22Rv1 (cell line): ENCODE results near the gene HNRNPU.

Experiments used
- H3K27ac ChIP-seq: fragments of 450-650 bp; 2 replicates; pipeline ENCODE4 v1.5.1; 2017
- ZFX ChIP-seq: fragments of 450-650 bp; IDR thresholded peaks from 2 replicates; pipeline ENCODE4 v1.6.1; 2017; ENCODE audit warnings: antibody characterized with exemption, borderline replicate concordance
- TF ChIP-seq, protein P1 (sequence below): fragments of 450-650 bp; IDR thresholded peaks from 2 replicates; pipeline ENCODE4 v1.5.1; 2017; ENCODE audit warnings: mild to moderate bottlenecking

Gene HNRNPU

DNA sequence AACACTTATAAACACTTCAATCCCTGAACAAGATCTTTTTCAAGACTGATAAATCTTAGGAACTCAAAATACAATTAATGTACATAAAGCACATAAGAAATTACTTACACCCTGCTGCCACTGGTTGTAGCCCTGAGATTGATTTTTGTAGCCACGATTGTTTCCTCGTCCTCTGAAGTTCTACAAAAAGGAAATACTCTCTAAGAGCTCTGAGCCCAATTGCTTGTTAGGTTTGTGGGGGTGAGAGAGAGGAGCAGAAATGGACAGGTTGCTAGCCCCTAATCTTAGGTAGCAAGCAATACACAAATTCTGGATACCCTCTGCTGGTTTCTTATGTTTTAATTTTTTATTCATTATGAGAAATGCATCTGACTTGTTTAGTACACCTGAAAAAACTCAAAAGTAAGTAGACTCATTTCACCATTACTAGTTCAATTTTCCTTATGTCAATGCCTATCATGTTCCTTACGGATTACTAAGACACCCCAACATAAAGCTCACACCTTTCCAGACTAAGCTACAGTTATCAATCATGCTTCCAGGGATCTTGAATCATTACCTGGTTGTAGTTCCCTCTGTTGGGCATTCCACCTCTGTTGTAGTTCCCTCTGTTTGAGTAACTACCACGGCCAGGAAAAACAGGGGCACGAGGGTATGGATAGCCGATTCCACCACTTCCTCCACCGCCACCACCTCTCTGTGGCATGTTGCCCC is 9.3 kb downstream of the HNRNPU start:
- TF ChIP-seq ZFX, result no peak
- H3K27ac ChIP-seq, result no peak overlapping the region

DNA sequence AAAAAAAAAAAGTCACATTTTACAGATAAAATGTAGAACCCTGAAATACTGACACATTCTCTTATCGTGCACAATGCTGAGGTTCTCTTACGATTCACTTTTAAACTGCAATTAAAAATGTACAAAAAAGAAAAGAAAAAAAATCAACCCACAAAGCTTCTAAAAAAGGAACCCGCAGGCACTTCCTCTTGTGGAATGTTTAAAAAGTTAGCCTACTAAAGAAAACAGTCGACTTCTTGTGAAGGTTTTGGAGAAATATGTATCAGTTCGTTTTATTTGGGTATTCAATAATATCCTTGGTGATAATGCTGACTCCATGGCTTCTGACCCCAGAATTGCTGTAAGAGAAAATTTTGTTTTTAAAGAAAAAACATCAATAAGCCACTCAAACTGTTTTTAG is 10.2 kb downstream of the HNRNPU start:
- H3K27ac ChIP-seq, result no peak overlapping the region
- no peak for TF ChIP-seq ZFX
- TF ChIP-seq, protein P1, sequence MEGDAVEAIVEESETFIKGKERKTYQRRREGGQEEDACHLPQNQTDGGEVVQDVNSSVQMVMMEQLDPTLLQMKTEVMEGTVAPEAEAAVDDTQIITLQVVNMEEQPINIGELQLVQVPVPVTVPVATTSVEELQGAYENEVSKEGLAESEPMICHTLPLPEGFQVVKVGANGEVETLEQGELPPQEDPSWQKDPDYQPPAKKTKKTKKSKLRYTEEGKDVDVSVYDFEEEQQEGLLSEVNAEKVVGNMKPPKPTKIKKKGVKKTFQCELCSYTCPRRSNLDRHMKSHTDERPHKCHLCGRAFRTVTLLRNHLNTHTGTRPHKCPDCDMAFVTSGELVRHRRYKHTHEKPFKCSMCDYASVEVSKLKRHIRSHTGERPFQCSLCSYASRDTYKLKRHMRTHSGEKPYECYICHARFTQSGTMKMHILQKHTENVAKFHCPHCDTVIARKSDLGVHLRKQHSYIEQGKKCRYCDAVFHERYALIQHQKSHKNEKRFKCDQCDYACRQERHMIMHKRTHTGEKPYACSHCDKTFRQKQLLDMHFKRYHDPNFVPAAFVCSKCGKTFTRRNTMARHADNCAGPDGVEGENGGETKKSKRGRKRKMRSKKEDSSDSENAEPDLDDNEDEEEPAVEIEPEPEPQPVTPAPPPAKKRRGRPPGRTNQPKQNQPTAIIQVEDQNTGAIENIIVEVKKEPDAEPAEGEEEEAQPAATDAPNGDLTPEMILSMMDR, result no peak

DNA sequence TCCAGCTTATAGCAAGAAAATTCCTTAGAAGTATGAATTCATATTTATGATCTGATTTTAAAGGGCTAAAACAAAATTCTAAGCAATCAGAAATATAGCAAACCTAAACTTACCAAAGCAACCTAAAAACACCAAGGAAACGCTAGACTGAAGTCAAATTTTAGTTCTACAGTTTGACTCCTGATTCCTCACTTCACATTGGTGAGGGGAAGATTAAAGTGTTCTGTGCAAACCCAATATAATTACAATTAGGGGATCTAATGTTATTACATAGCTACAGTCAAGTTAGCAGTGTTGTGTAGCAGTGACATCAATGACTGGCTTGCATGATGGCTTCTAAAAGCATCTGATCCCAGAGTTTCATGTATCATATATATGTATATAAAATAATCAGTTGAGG is 11.6 kb downstream of the HNRNPU start:
- no peak overlapping the region for H3K27ac ChIP-seq
- no peak for TF ChIP-seq ZFX
- TF ChIP-seq, protein P1, result no peak

DNA sequence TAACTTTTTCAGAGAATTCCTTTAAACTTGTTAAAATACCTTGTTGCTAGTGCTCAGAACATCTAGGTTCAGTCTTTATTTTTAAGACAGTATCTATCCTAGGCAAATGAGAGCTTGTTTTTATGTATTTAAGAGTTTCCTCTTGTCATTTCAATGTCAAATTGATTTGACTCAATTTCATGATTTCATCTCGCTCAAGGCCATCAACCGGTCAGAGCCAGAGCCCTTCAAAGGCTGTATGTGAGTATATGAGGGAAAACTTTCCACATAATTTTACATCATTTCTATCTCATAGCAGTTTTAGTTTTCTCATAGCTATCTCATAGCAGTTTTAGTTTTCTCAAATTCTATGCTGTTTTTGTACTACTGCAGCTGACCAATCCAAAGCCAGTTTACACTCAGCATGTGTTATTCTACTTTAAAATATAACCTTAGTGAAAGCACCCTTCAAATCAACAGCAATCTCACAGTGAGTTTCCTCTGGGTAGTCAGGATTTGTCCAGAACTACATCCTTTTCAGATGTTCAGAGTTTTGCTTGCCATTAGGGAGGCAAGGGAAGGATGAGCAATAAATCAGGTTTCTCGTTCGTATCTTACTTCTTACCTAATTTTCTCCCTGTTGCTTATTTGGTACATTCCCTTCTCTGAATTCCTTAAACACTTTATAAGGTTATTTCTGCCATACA is 12.7 kb downstream of the HNRNPU start:
- peak overlapping the region; percentile 5 for H3K27ac ChIP-seq
- no peak for TF ChIP-seq ZFX
- TF ChIP-seq, protein P1, result no peak

DNA sequence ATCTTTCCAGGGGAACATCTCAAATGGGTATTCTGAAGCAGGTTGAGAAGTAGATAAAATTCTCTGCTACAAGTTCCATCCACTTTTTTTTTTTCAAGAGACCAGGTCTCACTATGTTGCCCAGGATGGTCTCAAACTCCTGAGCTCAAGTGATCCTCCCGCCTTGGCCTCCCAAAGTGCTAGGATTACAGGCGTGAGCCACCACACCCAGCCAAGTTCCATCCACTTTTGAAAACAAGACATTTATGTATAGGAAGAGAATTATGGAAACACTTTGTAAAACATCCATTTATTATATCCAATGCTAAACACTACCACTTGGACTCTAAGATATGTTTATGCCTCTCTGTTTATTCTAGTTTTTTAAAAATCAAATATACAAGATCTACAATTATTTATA is 13.4 kb downstream of the HNRNPU start:
- no peak for TF ChIP-seq ZFX
- TF ChIP-seq, protein P1, result no peak
- peak overlapping the region; percentile 32 for H3K27ac ChIP-seq

DNA sequence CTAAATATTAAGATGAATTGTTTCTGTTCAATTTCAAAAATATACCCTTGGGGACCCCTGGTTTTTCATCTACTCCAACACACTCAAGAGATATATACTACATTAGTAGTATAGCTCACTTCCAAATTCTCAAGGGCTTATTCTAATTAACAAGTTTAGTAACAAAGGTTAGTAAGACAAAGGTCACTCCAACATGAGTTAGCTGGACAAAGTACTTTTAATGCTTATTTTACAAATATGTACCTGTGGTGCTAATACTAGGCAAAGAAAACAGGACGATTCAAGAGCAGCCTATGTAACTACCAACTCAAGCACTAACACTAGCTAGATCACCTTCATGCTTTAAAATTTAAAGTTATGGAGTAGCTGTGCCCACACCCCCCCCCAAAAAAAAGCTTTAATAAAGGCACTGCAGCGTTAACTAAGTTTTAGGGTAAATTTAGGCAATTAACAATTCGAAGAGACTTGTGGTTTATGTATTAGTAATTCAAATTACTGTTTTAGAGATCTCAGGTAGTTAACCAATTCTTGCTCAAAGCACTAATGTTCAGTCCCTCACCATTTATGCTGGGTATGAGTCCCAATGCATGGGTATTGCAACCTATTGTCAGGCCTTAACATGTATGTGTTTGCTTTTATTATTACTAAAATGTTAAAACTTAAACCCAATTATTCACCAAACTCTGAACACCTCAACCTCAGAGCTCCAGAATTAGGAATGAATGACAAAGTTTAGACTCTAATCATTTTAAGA is 14.1 kb downstream of the HNRNPU start:
- peak overlapping the region; percentile 32 for H3K27ac ChIP-seq
- TF ChIP-seq ZFX, result no peak
- TF ChIP-seq, protein P1, result no peak

DNA sequence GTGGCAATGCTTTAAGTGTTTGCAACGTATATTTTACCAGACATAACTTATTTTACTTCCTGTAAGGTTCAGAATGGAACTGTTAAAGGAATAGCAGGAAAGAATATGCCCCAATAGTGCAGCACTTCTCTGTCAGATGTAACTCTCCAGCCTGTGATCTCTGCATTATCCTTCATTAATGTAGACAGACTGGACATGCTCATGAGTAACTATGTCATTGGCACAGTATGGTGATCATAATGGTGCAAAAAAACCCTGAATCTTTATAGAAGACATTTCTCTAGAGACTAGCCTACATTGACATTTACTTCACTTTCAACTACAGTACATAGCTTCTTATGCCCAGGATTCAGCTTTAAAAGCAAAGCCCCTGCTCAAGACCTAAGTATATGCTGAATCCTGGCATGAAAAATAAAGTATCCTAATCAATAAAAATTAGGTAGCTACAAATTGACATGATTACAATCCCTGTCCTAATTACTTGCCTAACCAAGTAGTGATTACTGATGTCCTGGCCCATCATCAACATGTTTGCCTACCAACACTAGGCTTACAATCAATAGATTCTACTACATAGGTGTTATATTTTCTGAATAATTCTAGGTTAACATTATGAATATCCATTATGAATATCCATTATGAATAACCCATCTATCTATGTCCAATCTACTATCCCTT is 15.0 kb downstream of the HNRNPU start:
- peak overlapping the region; percentile 32 for H3K27ac ChIP-seq
- TF ChIP-seq ZFX, result no peak
- TF ChIP-seq, protein P1, result no peak
